ENCODE data around the gene ABCG4.

Gene ABCG4

GRCh38 chr11:119117004-119117706 lies 31.7 kb upstream of the ABCG4 start:
- TF ChIP-seq TAF1 (IDR thresholded peaks at IDR 0.05; ENCODE audit: borderline replicate concordance, insufficient read depth, low read length), result no peak
- no peak for TF ChIP-seq POLR2AphosphoS5 (IDR thresholded peaks at IDR 0.05; ENCODE audit: low read depth, low read length)
- TF ChIP-seq REST (IDR thresholded peaks at IDR 0.05; ENCODE audit: insufficient read depth in 1 of 2, low read depth in 2 of 2, low read length in 2 of 2), result no peak
- TF ChIP-seq FOXP2 (optimal IDR thresholded peaks at IDR 0.05; ENCODE audit: borderline replicate concordance, extremely low read depth, extremely low read length, insufficient read depth), result no peak
- TF ChIP-seq SIN3A (IDR thresholded peaks at IDR 0.05; ENCODE audit: borderline replicate concordance, insufficient read depth, low read length), result no peak

- TF ChIP-seq REST (IDR thresholded peaks at IDR 0.05; ENCODE audit: insufficient read depth in 1 of 2, low read depth in 2 of 2, low read length in 2 of 2) (no peak), TAF1 (IDR thresholded peaks at IDR 0.05; ENCODE audit: borderline replicate concordance, insufficient read depth, low read length) (no peak), POLR2AphosphoS5 (IDR thresholded peaks at IDR 0.05; ENCODE audit: low read depth, low read length) (no peak), FOXP2 (optimal IDR thresholded peaks at IDR 0.05; ENCODE audit: borderline replicate concordance, extremely low read depth, extremely low read length, insufficient read depth) (no peak), SIN3A (IDR thresholded peaks at IDR 0.05; ENCODE audit: borderline replicate concordance, insufficient read depth, low read length) (no peak)
These were observed 30.6 kb upstream of the ABCG4 start for GRCh38 chr11:119118227-119118626.

GRCh38 chr11:119118946-119119345 lies 29.9 kb upstream of the ABCG4 start:
- TF ChIP-seq REST (IDR thresholded peaks at IDR 0.05; ENCODE audit: insufficient read depth in 1 of 2, low read depth in 2 of 2, low read length in 2 of 2), result no peak
- no peak for TF ChIP-seq TAF1 (IDR thresholded peaks at IDR 0.05; ENCODE audit: borderline replicate concordance, insufficient read depth, low read length)
- no peak for TF ChIP-seq SIN3A (IDR thresholded peaks at IDR 0.05; ENCODE audit: borderline replicate concordance, insufficient read depth, low read length)
- TF ChIP-seq POLR2AphosphoS5 (IDR thresholded peaks at IDR 0.05; ENCODE audit: low read depth, low read length), result no peak
- TF ChIP-seq FOXP2 (optimal IDR thresholded peaks at IDR 0.05; ENCODE audit: borderline replicate concordance, extremely low read depth, extremely low read length, insufficient read depth), result no peak

GRCh38 chr11:119120639-119121007 lies 28.2 kb upstream of the ABCG4 start:
- TF ChIP-seq FOXP2 (optimal IDR thresholded peaks at IDR 0.05; ENCODE audit: borderline replicate concordance, extremely low read depth, extremely low read length, insufficient read depth), result no peak
- peak; percentile 25; the same call in 1 of the 2 replicates for TF ChIP-seq SIN3A (IDR thresholded peaks at IDR 0.05; ENCODE audit: borderline replicate concordance, insufficient read depth, low read length)
- TF ChIP-seq TAF1 (IDR thresholded peaks at IDR 0.05; ENCODE audit: borderline replicate concordance, insufficient read depth, low read length), result no peak

- TF ChIP-seq SIN3A (IDR thresholded peaks at IDR 0.05; ENCODE audit: borderline replicate concordance, insufficient read depth, low read length) (peak; percentile 85; the same call in 1 of the 2 replicates), TAF1 (IDR thresholded peaks at IDR 0.05; ENCODE audit: borderline replicate concordance, insufficient read depth, low read length) (peak; percentile 64; the same call in 1 of the 2 replicates), REST (IDR thresholded peaks at IDR 0.05; ENCODE audit: insufficient read depth in 1 of 2, low read depth in 2 of 2, low read length in 2 of 2) (no peak; a peak in 1 of 4 replicates), FOXP2 (optimal IDR thresholded peaks at IDR 0.05; ENCODE audit: borderline replicate concordance, extremely low read depth, extremely low read length, insufficient read depth) (peak; percentile 78), POLR2AphosphoS5 (IDR thresholded peaks at IDR 0.05; ENCODE audit: low read depth, low read length) (peak; percentile 92)
These were observed 27.6 kb upstream of the ABCG4 start, which contains the start of gene HINFP for GRCh38 chr11:119121008-119121810. TSS of gene HINFP (plus strand) at chr11:119121580. CDS start at chr11:119126945, 5,365 bp downstream.

Measured in PFSK-1 (cell line).